GM19455 (cell line): ENCODE data around the gene PRKACG.
"Not testable (repeated sequence)": the region's sequence is repeated elsewhere in the genome, so short reads cannot be mapped to it uniquely, and the experiment has no call there.

ENCODE experiments used
- ATAC-seq: cut with Tn5 transposase; IDR thresholded peaks from one replicate; pipeline ENCODE4 v1.9.1; 2021; ENCODE audit not compliant: unreplicated experiment

The PRKACG gene

GRCh38 chr9:69014013-69014412, at the start of gene PRKACG:
Gene PRKACG (minus strand): TSS chr9:69014113. CDS start chr9:69014092, 21 bp downstream.
- ATAC-seq = no peak

- no peak for ATAC-seq
Measured at GRCh38 chr9:69062195-69062594, 48.3 kb upstream of the PRKACG start.

GRCh38 chr9:69060766-69061165, 46.9 kb upstream of the PRKACG start:
- ATAC-seq = no peak

GRCh38 chr9:69058101-69058500, 44.2 kb upstream of the PRKACG start:
- ATAC-seq = no peak

GRCh38 chr9:69056191-69056815, 42.4 kb upstream of the PRKACG start:
- no peak for ATAC-seq

- no peak for ATAC-seq
Measured at GRCh38 chr9:69054989-69055388, 41.1 kb upstream of the PRKACG start.

GRCh38 chr9:69050936-69051335, 37.0 kb upstream of the PRKACG start:
- not testable (repeated sequence) for ATAC-seq

- ATAC-seq = no peak
Measured at GRCh38 chr9:69049094-69049493, 35.2 kb upstream of the PRKACG start.

- no peak for ATAC-seq
Measured at GRCh38 chr9:69047371-69047770, 33.5 kb upstream of the PRKACG start.

GRCh38 chr9:69046723-69047122, 32.8 kb upstream of the PRKACG start:
- ATAC-seq = no peak

GRCh38 chr9:69045821-69046220, 31.9 kb upstream of the PRKACG start:
- ATAC-seq = no peak

GRCh38 chr9:69044240-69045219, 30.6 kb upstream of the PRKACG start:
- no peak for ATAC-seq

GRCh38 chr9:69040646-69041045, 26.7 kb upstream of the PRKACG start:
- no peak for ATAC-seq

GRCh38 chr9:69036799-69037198, 22.9 kb upstream of the PRKACG start:
- no peak for ATAC-seq

GRCh38 chr9:69036309-69036708, 22.4 kb upstream of the PRKACG start:
- peak; percentile 41 for ATAC-seq

GRCh38 chr9:69035438-69036308, 21.8 kb upstream of the PRKACG start, which contains the start of gene FXN:
Gene FXN (plus strand): TSS chr9:69035752. CDS start chr9:69035783, 31 bp downstream.
- ATAC-seq = peak; percentile 95

GRCh38 chr9:69034071-69034470, 20.2 kb upstream of the PRKACG start:
- ATAC-seq = no peak

- ATAC-seq = no peak
Measured at GRCh38 chr9:69030851-69031645, 17.1 kb upstream of the PRKACG start.

- ATAC-seq = no peak
Measured at GRCh38 chr9:69029535-69029934, 15.6 kb upstream of the PRKACG start.

- no peak for ATAC-seq
Measured at GRCh38 chr9:69028754-69029153, 14.8 kb upstream of the PRKACG start.
